Superior temporal gyrus (tissue), 1 donor: Measurements from ENCODE around the gene CSF3.

Experiments
- DNase-seq: peaks from one replicate; pipeline ENCODE4 v3.0.0-alpha.2; 2016; ENCODE audit errors: extremely low spot score

CSF3 gene

GRCh38 chr17:40060887-40061608, 45.8 kb downstream of the CSF3 start:
- peak; percentile 26 for DNase-seq

GRCh38 chr17:40061609-40062038, 46.4 kb downstream of the CSF3 start:
- no peak for DNase-seq

GRCh38 chr17:40062329-40063186, 47.3 kb downstream of the CSF3 start, which contains the start of gene THRA:
Gene THRA, plus strand, starts transcription at chr17:40062965. Its CDS starts 11,524 bp downstream, at chr17:40074489.
- DNase-seq, result peak; percentile 62

GRCh38 chr17:40063187-40063771, 48.0 kb downstream of the CSF3 start:
- DNase-seq, result peak; percentile 26

- peak; percentile 73 for DNase-seq
These were observed 48.8 kb downstream of the CSF3 start for GRCh38 chr17:40063901-40064531.

GRCh38 chr17:40064971-40065768, 49.9 kb downstream of the CSF3 start:
- peak; percentile 38 for DNase-seq

GRCh38 chr17:40065769-40066510, 50.7 kb downstream of the CSF3 start:
- peak; percentile 28 for DNase-seq
